Panc1 (cell line): ENCODE results near the gene CEBPZ. TPM values are rescaled to one million over a fixed set of nuclear protein-coding genes. Genes with fewer than 3 reads are reported as not detected.

Source experiments
- ATAC-seq: fragments of 200-7000 bp; cut with Tn5 transposase; 2 replicates; pipeline ENCODE4 v1.9.1; 2020; ENCODE audit warnings: mild to moderate bottlenecking, moderate library complexity
- BruUV-seq: library from RNA; stranded (reverse); fragments of 400-500 nt; replicated peaks from 2 replicates; lab custom pipeline; 2021; lab: Mats Ljungman, UMichigan
- CTCF ChIA-PET: fragments of 300-600 bp; sonication (Branson Sonifier 250); formaldehyde crosslinking; loops from one replicate; lab custom pipeline; 2022; ENCODE audit warnings: antibody characterized with exemption; lab: Charles Lee
- POLR2A ChIA-PET: fragments of 300-600 bp; sonication (Branson Sonifier 250); formaldehyde crosslinking; loops from one replicate; lab custom pipeline; 2022; ENCODE audit warnings: antibody characterized with exemption; lab: Charles Lee
- DNase-seq: peaks from one replicate; pipeline ENCODE4 v3.0.0-alpha.2; 2010; ENCODE audit warnings: low read depth, low spot score
- H3K27ac ChIP-seq: 2 replicates; pipeline ENCODE4 v1.5.1; 2011; ENCODE audit warnings: mild to moderate bottlenecking, low read length, inconsistent platforms
- H3K27me3 ChIP-seq: fragments of 200-500 bp; sonication (Bioruptor generic); 2 replicates; pipeline ENCODE4 v1.6.0; 2014; ENCODE audit warnings: low read length, inconsistent platforms; ENCODE audit not compliant: control insufficient read depth, insufficient read depth
- H3K36me3 ChIP-seq: fragments of 200-500 bp; sonication (Bioruptor generic); 2 replicates; pipeline ENCODE4 v1.5.1; 2014; ENCODE audit warnings: inconsistent platforms, mild to moderate bottlenecking, low read length, moderate library complexity; ENCODE audit not compliant: control insufficient read depth, insufficient read depth
- H3K4me1 ChIP-seq: 2 replicates; pipeline ENCODE4 v1.5.1; 2011; ENCODE audit warnings: inconsistent platforms, mild to moderate bottlenecking, low read length, moderate library complexity; ENCODE audit not compliant: control insufficient read depth, insufficient read depth
- H3K4me3 ChIP-seq, 2 experiments: 2 replicates each; pipeline ENCODE4 v1.5.1; 2011 to 2012; ENCODE audit warnings: low read depth in 2 of 2, low read length in 2 of 2, mild to moderate bottlenecking in 2 of 2, inconsistent platforms in 1 of 2, moderate library complexity in 1 of 2
- H3K9me3 ChIP-seq: fragments of 200-500 bp; sonication (Bioruptor generic); 2 replicates; pipeline ENCODE4 v1.5.1; 2014; ENCODE audit warnings: low read depth, mild to moderate bottlenecking, inconsistent platforms, low read length, moderate library complexity; ENCODE audit not compliant: control insufficient read depth, insufficient read depth
- POLR2AphosphoS5 ChIP-seq: IDR thresholded peaks from 2 replicates; pipeline ENCODE4 v1.6.1; 2012; ENCODE audit warnings: mild to moderate bottlenecking, low read depth, low read length, moderate library complexity
- SIN3A ChIP-seq: IDR thresholded peaks from 2 replicates; pipeline ENCODE4 v1.6.1; 2012; ENCODE audit warnings: low read depth, mild to moderate bottlenecking, low read length, moderate library complexity, borderline replicate concordance; ENCODE audit not compliant: insufficient read depth
- TCF7L2 ChIP-seq: IDR thresholded peaks from 2 replicates; pipeline ENCODE4 v1.6.1; 2011; ENCODE audit warnings: mild to moderate bottlenecking, low read depth, low read length, inconsistent platforms
- in situ Hi-C: cut with HindIII; loops from 2 replicates; pipeline ENCODE4 v1.10.0; 2016; ENCODE audit warnings: low sequenced_read_pairs, low pct_unique_long_range_greater_than_20kb
- intact Hi-C: fragments of 100-400 bp; cut with micrococcal nuclease; formaldehyde crosslinking; loops from one replicate; pipeline ENCODE4 v1.10.0; 2022; ENCODE audit not compliant: unreplicated experiment
- total RNA-seq: library from RNA; stranded (reverse); gene quantifications from one replicate; pipeline ENCODE4 v1.2.1, GENCODE V29; 2021; ENCODE audit not compliant: unreplicated experiment
- TF ChIP-seq, protein P1 (sequence below), 2 experiments: IDR thresholded peaks; 2 replicates each; pipeline ENCODE4 v1.6.1; 2011 to 2012; ENCODE audit warnings: low read depth in 2 of 2, control low read depth in 1 of 2, low read length in 1 of 2, mild to moderate bottlenecking in 1 of 2, moderate library complexity in 1 of 2; ENCODE audit not compliant: insufficient read depth in 1 of 2
- TF ChIP-seq, protein P2 (sequence below): fragments of 450-650 bp; IDR thresholded peaks from 2 replicates; pipeline ENCODE4 v1.5.1; 2017; ENCODE audit warnings: mild to moderate bottlenecking

Gene CEBPZ
- total RNA-seq, 1 experiment from 2014 or later, result 63.8 TPM

DNA sequence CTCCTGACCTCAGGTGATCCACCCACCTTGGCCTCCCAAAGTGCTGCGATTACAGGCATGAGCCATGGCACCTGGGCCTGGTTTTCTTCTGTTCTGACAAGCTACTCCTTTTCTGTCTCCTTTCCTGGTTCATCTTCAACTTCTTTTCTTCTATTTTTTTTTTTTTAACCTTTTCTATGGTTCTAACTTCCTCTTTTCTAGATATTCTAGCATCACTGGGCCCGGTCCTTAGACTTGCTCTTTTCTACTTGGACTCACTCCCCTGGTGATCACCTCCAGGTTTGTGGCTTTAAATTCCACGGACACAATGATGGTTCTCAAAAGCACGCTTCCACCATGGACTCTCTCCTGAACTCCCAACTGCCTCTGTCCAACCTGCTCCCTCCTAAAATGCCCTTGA lies 76.6 kb downstream of the CEBPZ start:
- Histone ChIP-seq H3K9me3 (no peaks in the 10 kb centered on the region), H3K27me3 (no peaks in the 10 kb centered on the region), H3K4me1 (peaks cover 19% of the 10 kb centered on the region), H3K27ac (no peak overlapping the region), H3K36me3 (no peaks in the 10 kb centered on the region), H3K4me3 (no peak overlapping the region)
- ATAC-seq (no peak), DNase-seq (no peak)
- CTCF ChIA-PET, result no interaction called here
- in situ Hi-C loops, result no loop called here
- TF ChIP-seq, protein P1, sequence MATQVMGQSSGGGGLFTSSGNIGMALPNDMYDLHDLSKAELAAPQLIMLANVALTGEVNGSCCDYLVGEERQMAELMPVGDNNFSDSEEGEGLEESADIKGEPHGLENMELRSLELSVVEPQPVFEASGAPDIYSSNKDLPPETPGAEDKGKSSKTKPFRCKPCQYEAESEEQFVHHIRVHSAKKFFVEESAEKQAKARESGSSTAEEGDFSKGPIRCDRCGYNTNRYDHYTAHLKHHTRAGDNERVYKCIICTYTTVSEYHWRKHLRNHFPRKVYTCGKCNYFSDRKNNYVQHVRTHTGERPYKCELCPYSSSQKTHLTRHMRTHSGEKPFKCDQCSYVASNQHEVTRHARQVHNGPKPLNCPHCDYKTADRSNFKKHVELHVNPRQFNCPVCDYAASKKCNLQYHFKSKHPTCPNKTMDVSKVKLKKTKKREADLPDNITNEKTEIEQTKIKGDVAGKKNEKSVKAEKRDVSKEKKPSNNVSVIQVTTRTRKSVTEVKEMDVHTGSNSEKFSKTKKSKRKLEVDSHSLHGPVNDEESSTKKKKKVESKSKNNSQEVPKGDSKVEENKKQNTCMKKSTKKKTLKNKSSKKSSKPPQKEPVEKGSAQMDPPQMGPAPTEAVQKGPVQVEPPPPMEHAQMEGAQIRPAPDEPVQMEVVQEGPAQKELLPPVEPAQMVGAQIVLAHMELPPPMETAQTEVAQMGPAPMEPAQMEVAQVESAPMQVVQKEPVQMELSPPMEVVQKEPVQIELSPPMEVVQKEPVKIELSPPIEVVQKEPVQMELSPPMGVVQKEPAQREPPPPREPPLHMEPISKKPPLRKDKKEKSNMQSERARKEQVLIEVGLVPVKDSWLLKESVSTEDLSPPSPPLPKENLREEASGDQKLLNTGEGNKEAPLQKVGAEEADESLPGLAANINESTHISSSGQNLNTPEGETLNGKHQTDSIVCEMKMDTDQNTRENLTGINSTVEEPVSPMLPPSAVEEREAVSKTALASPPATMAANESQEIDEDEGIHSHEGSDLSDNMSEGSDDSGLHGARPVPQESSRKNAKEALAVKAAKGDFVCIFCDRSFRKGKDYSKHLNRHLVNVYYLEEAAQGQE (IDR thresholded peaks at IDR 0.05; ENCODE audit: insufficient read depth in 1 of 2, low read depth in 2 of 2, low read length in 1 of 2), result no peak
- TF ChIP-seq, protein P2, sequence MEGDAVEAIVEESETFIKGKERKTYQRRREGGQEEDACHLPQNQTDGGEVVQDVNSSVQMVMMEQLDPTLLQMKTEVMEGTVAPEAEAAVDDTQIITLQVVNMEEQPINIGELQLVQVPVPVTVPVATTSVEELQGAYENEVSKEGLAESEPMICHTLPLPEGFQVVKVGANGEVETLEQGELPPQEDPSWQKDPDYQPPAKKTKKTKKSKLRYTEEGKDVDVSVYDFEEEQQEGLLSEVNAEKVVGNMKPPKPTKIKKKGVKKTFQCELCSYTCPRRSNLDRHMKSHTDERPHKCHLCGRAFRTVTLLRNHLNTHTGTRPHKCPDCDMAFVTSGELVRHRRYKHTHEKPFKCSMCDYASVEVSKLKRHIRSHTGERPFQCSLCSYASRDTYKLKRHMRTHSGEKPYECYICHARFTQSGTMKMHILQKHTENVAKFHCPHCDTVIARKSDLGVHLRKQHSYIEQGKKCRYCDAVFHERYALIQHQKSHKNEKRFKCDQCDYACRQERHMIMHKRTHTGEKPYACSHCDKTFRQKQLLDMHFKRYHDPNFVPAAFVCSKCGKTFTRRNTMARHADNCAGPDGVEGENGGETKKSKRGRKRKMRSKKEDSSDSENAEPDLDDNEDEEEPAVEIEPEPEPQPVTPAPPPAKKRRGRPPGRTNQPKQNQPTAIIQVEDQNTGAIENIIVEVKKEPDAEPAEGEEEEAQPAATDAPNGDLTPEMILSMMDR, result no peak
- TF ChIP-seq POLR2AphosphoS5, result no peak
- no peak for TF ChIP-seq SIN3A
- TF ChIP-seq TCF7L2, result no peak
- no TSS peak for BruUV-seq
- intact Hi-C loops, result no loop called here
- POLR2A ChIA-PET, result no interaction called here

DNA sequence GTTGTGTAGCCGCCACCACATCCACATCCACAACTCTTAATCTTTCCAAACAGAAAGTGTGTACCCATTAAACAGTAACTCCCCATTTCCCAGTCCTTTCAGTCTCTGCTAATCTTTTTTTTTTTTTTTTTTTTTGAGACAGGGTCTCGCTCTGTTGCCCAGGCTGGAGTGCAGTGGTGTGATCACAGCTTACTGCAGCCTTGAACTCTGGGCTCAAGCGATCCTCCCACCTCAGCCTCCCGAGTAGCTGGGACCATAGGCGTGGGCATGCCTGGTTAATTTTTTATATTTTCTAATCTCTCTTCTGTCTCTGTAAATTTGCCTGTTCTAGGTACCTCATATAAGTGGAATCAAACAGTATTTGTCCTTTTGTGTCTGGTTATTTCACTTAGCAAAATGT lies 78.2 kb downstream of the CEBPZ start:
- CTCF ChIA-PET, result no interaction called here
- H3K36me3 ChIP-seq, result no peaks in the 10 kb centered on the region
- BruUV-seq, result no TSS peak
- no peak overlapping the region for H3K27ac ChIP-seq
- ATAC-seq, result no peak
- no peak overlapping the region for H3K4me3 ChIP-seq
- no peaks in the 10 kb centered on the region for H3K9me3 ChIP-seq
- POLR2A ChIA-PET, result interaction anchor here (0.6 kb wide), 1 partner anchor 203 kb away, joined by 18 read pairs; no protein-coding TSS in a partner anchor
- TF ChIP-seq SIN3A (no peak), POLR2AphosphoS5 (no peak), TCF7L2 (no peak)
- TF ChIP-seq, protein P2, result no peak
- in situ Hi-C loops, result no loop called here
- H3K27me3 ChIP-seq, result no peaks in the 10 kb centered on the region
- H3K4me1 ChIP-seq, result peaks cover 23% of the 10 kb centered on the region
- no peak for DNase-seq
- intact Hi-C loops, result no loop called here

Other genes starting within 250 kb of the CEBPZ start
- 13.6 TPM for gene HEATR5B, start 147.2 kb downstream of the CEBPZ start, total RNA-seq
- gene GPATCH11, start 147.1 kb downstream of the CEBPZ start, total RNA-seq, result 7.1 TPM
- 44.3 TPM for gene EIF2AK2, start 74.6 kb downstream of the CEBPZ start, total RNA-seq
- not detected for gene SULT6B1, start 42.9 kb downstream of the CEBPZ start, total RNA-seq
- gene CEBPZOS, start 35.1 kb downstream of the CEBPZ start, total RNA-seq, result 49.3 TPM
- gene NDUFAF7, start 62 bp upstream of the CEBPZ start, total RNA-seq, result 17.7 TPM
- gene PRKD3, start 93.2 kb upstream of the CEBPZ start, total RNA-seq, result 21.8 TPM
- gene QPCT, start 113.0 kb upstream of the CEBPZ start, total RNA-seq, result 2.3 TPM